ENCODE results near the gene MICAL3.
A peak's percentile ranks its signal among the peaks of the same experiment; 100 is the strongest.
"Not testable (repeated sequence)": the region's sequence is repeated elsewhere in the genome, so short reads cannot be mapped to it uniquely, and the experiment has no call there.

The MICAL3 gene

GRCh38 chr22:18024276-18024939 is at the start of gene MICAL3:
Gene MICAL3, minus strand, starts transcription at chr22:18024561. Its CDS starts 117,749 bp downstream, at chr22:17906812.
- DNase-seq (ENCODE audit: low read depth in 2 of 2): no peak

GRCh38 chr22:18073927-18074326 is 49.6 kb upstream of the MICAL3 start:
- not testable (repeated sequence) for DNase-seq (ENCODE audit: low read depth in 2 of 2)

GRCh38 chr22:18073467-18073866 is 49.1 kb upstream of the MICAL3 start:
- DNase-seq (ENCODE audit: low read depth in 2 of 2): no peak

GRCh38 chr22:18071968-18072310 is 47.6 kb upstream of the MICAL3 start:
- no peak for DNase-seq (ENCODE audit: low read depth in 2 of 2)

GRCh38 chr22:18071307-18071967 is 47.1 kb upstream of the MICAL3 start:
- DNase-seq (ENCODE audit: low read depth in 2 of 2): not testable (repeated sequence)

- no peak for DNase-seq (ENCODE audit: low read depth in 2 of 2)
Observed at GRCh38 chr22:18070556-18071306, 46.4 kb upstream of the MICAL3 start.

- DNase-seq (ENCODE audit: low read depth in 2 of 2): no peak
Observed at GRCh38 chr22:18070041-18070440, 45.7 kb upstream of the MICAL3 start.

GRCh38 chr22:18069041-18069440 is 44.7 kb upstream of the MICAL3 start:
- no peak for DNase-seq (ENCODE audit: low read depth in 2 of 2)

GRCh38 chr22:18068381-18068988 is 44.1 kb upstream of the MICAL3 start:
- peak; percentile 59 to 63 for DNase-seq (ENCODE audit: low read depth in 2 of 2)

GRCh38 chr22:18067548-18068341 is 43.4 kb upstream of the MICAL3 start:
- DNase-seq (ENCODE audit: low read depth in 2 of 2): no peak

GRCh38 chr22:18067121-18067520 is 42.8 kb upstream of the MICAL3 start:
- DNase-seq (ENCODE audit: low read depth in 2 of 2): no peak

- DNase-seq (ENCODE audit: low read depth in 2 of 2): no peak
Observed at GRCh38 chr22:18066181-18066859, 42.0 kb upstream of the MICAL3 start.

GRCh38 chr22:18065256-18065655 is 40.9 kb upstream of the MICAL3 start:
- DNase-seq (ENCODE audit: low read depth in 2 of 2): no peak

- DNase-seq (ENCODE audit: low read depth in 2 of 2): no peak
Observed at GRCh38 chr22:18064636-18065035, 40.3 kb upstream of the MICAL3 start.

- not testable (repeated sequence) for DNase-seq (ENCODE audit: low read depth in 2 of 2)
Observed at GRCh38 chr22:18063715-18064114, 39.4 kb upstream of the MICAL3 start.

- no peak for DNase-seq (ENCODE audit: low read depth in 2 of 2)
Observed at GRCh38 chr22:18063306-18063705, 38.9 kb upstream of the MICAL3 start.

- no peak for DNase-seq (ENCODE audit: low read depth in 2 of 2)
Observed at GRCh38 chr22:18062421-18062820, 38.1 kb upstream of the MICAL3 start.

GRCh38 chr22:18060646-18061620 is 36.6 kb upstream of the MICAL3 start:
- DNase-seq (ENCODE audit: low read depth in 2 of 2): peak in 1 of 2 experiments; percentile 34

- no peak for DNase-seq (ENCODE audit: low read depth in 2 of 2)
Observed at GRCh38 chr22:18059991-18060390, 35.6 kb upstream of the MICAL3 start.

- no peak for DNase-seq (ENCODE audit: low read depth in 2 of 2)
Observed at GRCh38 chr22:18059473-18059872, 35.1 kb upstream of the MICAL3 start.

All from fibroblast of skin of left quadriceps (primary cell).